Esophagus muscularis mucosa (tissue), 4 donors: ENCODE measurements around the gene AP1S2.

Source experiments
- EP300 ChIP-seq: sonication (generic); formaldehyde crosslinking; IDR thresholded peaks from one replicate; pipeline ENCODE4 v1.6.1; 2017; ENCODE audit warnings: antibody characterized with exemption
- POLR2A ChIP-seq: fragments of 450-650 bp; IDR thresholded peaks from one replicate; pipeline ENCODE4 v1.6.1; 2017; ENCODE audit warnings: antibody characterized with exemption, moderate library complexity, mild to moderate bottlenecking, low read depth
- POLR2AphosphoS5 ChIP-seq, 2 donors: sonication (generic); formaldehyde crosslinking; IDR thresholded peaks; one replicate each; pipeline ENCODE4 v1.6.1; 2017; ENCODE audit warnings: antibody characterized with exemption in 2 of 2
- TF ChIP-seq, protein P1 (sequence below), 3 experiments: fragments of 200-600 bp in 2 of 3; fragments of 450-650 bp in 1 of 3; sonication (generic) in 2 of 3; IDR thresholded peaks; one replicate each; pipeline ENCODE4 v1.5.1; 2017 to 2019; ENCODE audit warnings: antibody characterized with exemption in 3 of 3, mild to moderate bottlenecking in 2 of 3, moderate library complexity in 1 of 3

GRCh38 chrX:15808254-15808653, 46.4 kb downstream of the AP1S2 start:
- TF ChIP-seq, protein P1, sequence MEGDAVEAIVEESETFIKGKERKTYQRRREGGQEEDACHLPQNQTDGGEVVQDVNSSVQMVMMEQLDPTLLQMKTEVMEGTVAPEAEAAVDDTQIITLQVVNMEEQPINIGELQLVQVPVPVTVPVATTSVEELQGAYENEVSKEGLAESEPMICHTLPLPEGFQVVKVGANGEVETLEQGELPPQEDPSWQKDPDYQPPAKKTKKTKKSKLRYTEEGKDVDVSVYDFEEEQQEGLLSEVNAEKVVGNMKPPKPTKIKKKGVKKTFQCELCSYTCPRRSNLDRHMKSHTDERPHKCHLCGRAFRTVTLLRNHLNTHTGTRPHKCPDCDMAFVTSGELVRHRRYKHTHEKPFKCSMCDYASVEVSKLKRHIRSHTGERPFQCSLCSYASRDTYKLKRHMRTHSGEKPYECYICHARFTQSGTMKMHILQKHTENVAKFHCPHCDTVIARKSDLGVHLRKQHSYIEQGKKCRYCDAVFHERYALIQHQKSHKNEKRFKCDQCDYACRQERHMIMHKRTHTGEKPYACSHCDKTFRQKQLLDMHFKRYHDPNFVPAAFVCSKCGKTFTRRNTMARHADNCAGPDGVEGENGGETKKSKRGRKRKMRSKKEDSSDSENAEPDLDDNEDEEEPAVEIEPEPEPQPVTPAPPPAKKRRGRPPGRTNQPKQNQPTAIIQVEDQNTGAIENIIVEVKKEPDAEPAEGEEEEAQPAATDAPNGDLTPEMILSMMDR (IDR thresholded peaks at IDR 0.05) = no peak
- TF ChIP-seq EP300 = no peak
- TF ChIP-seq POLR2A = no peak
- no peak for TF ChIP-seq POLR2AphosphoS5 (IDR thresholded peaks at IDR 0.05)
